ENCODE results near the gene PLA2G4A.

Gene PLA2G4A

DNA sequence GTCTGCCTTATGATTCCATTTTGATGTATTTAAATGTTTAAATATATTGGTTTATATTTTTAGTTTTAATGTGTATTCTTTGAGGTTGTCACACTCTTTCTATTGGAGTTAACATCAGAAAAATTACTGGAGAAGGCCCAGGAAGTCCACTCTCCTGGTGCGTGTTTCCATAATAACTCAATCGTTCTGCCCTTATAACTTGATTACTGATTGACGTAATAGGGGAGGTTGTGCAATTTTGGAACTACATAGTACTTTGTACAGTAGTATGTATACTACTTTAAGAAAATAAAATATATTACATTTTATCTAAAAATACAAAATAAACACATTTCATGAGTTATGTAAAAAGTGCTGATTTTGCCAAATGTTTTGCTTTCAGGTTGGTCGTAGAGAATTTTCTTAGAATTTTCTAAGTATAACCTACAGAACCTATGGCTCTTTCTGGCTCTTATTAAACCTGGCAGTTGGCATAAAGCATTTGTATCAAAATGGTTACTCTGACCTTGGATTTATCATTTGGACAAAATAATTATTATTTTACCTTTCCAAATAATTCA lies 5.7 kb downstream of the PLA2G4A start:
- DNase-seq (ENCODE audit: low read depth), result no peak

DNA sequence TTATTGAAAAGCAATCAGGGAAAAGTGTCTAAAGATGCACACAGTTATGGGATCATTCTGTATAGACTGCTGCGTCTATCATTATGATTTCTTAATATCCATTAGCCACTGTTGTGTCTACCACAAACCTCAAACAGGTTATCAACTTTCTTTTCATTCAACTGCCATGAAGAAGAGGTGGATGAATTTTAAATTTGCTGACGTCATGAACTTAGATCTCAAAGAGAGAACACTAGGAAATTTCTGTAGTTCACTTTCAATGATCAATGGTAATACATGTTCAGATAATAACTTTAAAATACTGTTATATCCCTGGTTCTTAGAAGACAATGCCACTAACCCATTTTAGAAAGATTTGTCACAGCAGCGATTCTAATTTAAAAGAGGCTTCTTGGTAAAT lies 6.7 kb downstream of the PLA2G4A start:
- no peak for DNase-seq (ENCODE audit: low read depth)

DNA sequence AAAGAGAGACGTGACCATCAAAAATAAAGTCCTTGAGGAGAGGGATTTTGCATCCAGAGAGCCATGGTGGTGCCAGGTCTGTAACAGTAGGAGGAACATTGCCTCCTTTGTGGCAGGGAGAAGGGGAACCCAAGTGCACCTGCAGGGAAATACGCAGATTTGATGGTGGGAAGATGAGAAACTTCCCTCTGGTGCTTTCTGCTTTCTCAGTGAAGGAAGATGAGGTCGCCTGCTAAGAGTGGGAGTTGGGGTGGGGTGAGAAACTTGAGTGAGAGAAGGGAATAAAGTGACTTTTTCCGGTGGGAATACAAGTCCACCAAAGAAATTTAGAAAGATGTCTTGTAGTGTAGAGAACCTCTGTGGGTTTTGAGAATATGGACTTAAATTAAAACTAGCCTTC lies 9.1 kb downstream of the PLA2G4A start:
- no peak for DNase-seq (ENCODE audit: low read depth)

DNA sequence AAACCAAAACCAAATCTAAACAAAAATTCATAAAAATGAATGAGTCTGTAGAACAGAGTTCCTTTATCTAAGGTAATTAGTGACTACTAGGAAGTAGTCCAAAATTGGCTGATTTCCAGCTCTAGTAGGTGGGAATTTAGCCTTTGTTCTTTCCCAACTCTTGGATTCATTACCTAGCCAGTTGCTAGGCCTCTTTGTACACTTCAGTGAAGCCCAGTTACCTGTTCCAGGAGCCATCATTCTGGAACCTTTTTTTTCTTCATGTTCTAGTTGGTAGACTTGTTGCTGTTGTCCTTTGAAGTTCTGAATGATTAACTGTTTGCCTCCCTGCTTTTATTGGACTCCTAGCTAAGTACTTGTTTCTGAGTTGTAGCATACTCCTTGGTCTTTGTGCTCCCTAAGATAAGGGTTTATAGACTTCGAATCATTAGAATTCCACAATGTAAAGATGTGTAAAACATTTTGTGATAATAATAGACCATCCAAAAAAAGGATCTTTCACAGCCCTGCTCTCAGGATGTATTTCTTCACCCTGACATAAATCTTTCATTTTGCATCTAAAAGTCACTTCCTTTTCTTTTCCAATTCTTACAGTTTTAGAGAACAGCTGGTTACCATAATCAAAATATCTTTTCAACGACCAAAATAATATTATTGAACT lies 9.8 kb downstream of the PLA2G4A start:
- DNase-seq (ENCODE audit: low read depth), result no peak

DNA sequence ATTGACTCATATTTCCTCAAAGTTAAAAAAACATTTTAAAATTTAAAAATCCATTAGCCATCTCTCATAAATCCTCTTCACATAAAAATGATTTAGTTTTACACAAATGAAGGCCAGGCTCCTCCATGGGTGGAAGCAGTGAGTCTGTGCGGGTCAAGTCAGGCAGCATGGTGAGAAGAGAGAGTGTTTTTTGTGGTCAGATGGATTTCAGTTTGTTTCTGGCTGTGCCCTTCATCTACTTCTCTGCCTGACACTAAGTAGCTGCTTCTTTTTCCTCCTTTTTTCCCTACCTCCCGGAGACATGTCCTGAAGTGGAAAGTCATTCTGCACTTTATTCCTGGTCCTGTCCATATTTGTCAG lies 10.3 kb downstream of the PLA2G4A start:
- no peak for DNase-seq (ENCODE audit: low read depth)

DNA sequence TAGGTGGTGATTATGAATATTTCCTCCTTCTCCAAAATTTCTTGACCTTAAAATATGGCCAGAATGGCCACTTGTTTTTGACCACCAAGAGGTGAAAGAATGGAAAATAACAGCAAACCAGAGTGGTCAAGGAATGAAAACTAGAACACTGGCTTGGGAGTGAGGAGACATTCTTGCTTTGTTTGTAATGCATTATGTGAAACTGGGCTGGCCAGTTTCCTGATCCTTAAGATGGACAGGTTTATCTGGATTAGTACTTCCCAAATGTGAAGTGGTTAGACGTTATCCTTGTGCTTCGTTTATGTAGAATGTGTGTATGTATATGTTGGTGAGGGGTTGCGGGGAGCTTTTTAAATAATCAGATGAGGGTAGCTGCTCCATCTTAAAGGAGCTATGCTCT lies 12.8 kb downstream of the PLA2G4A start:
- no peak for DNase-seq (ENCODE audit: low read depth)

DNA sequence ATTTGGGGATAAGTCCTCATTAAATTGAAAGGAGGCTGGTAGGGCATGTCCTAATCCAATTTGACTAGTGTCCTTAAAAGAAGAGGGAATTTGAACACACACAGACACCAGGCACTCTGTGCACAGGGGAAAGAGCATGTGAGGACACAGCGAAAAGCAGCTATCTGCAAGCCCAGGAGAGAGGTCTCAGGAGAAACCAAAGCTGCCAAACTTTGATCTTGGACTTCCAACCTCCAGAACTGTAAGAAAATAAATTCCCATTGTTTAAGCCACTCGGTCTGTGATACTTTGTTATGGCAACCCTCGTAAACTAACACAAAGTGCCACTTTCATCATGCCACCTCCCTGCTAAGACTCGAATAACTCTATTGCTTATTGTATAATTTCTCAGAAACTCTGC lies 13.8 kb downstream of the PLA2G4A start:
- DNase-seq (ENCODE audit: low read depth), result no peak

DNA sequence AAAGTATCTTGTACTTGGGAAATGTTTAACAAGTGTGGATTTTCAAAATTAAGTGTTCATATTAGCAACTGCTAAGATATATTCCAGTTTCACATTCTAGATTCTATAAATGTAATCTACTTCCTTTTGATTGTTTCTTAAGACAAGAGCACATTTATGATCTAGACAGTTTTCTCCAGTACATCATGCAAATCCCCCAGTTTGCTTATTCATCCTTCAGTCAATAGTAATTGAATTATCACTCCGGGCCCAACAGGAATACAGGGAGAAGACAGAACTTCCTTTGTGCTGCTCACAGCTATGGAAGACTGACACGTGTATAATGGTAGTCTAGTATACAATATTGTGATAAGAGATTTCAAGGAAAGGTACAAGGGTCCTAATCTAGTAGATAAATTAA lies 14.5 kb downstream of the PLA2G4A start:
- DNase-seq (ENCODE audit: low read depth), result no peak

DNA sequence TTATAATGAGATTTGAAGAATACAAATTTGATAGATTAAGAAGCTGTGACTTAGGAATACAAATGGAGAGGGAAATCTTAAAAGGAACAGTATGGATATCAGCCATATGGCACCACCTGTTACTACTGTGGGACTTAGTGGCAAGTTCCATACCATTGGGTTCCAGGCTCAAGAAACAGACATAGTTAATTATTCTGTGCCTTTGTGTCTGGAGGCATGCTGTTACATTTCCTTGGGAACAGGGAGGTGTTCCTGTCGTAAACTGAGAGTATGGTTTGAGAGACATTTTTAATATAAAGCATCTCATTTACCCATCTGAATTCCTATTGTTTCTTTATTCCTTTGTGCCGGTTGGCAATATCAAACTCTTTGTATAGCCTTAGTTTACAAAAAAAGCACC lies 15.2 kb downstream of the PLA2G4A start:
- DNase-seq (ENCODE audit: low read depth), result no peak

DNA sequence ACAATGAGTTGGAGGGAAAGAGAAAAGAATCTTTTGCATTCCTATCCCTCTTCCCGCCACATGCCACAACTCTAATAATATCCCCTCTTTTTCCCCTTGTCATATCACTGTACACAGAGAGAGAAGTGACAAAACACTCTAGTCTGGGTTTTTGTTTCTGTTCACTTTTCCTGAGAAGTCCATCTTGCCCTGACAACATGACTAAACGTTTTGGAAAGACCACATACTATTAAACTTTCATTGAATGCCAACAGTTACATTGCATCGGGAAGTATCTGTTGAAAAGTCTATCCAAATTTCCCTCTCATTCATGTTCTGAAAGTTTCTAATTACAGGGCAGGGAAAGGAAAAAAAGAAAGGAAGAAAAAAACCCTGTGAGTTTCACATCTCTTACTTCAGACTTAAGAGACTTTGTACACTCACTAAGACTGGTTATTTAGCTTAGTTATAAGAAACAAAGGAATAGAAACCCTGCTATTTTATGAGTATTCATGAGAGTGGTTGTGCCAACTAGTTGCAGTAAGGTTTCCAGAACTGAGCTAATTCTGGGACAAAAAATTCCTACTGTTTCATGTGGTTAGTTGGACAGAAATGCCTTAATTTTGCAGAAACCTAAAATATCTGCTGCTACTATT lies 16.9 kb downstream of the PLA2G4A start:
- no peak for DNase-seq (ENCODE audit: low read depth)

DNA sequence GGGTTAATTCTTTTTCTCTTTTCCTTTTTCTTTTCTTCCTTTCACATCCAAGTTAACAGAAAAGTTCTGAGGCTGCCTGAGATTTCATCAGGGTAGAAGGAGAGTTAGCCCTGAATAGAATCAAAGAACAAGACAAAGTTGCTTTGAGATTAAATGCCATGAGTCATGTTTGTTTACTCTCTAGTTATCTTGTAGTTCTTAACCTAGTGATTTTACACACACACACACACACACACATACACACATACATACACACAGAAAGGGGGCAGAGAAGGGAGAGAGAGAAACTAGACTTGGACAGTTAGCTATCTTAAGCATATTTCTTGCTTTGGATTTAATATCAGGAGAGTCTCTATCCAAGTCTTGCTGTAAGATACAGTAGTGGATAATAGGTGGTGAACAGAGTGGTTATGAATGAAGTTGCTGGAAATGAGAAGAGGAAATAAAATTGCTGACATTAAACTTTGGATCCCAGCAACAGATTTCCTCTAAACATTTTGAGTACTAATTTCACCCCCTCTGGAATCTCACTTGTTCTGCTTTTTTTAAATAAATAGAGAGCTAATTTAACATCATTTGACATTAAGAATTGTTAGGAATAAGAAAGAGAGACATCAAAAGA lies 19.9 kb downstream of the PLA2G4A start:
- no peak for DNase-seq (ENCODE audit: low read depth)

DNA sequence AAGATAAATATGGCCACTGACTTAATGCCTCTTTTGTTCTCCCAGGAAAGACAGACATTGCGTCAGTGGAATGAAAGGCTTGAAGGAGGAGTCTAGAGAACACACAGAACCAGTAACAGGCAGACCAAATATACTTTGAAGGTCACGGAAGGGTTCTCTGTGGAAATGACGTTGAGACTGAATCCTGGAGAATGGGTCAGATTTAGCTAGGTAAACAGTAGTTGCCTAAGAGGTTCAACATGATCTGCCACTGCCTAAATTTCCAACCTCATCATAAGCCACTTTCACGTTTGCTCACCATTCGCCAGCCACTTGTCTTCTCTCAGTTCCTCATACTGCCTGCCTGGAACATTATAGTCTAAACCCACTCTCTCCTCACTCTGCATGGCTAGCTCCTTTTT lies 20.5 kb downstream of the PLA2G4A start:
- no peak for DNase-seq (ENCODE audit: low read depth)

DNA sequence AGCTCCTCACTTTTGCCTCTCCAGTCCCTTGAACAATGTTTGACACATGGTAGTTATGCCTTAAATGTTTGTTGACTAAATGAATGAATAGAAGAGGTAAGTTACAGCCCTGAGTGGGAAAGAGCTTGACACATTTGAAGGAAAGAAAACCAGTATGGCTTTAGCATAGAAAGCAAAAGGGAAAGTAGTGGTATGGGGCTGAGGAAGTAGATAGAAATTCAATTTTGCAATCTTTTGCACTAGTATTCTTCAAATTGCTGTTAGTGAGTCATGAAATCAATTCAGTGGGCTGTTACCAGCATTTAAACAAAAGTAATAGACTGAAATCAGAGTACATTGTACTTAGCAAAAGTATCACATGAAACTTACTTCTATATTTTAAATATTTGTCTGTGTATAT lies 21.1 kb downstream of the PLA2G4A start:
- DNase-seq (ENCODE audit: low read depth), result no peak

DNA sequence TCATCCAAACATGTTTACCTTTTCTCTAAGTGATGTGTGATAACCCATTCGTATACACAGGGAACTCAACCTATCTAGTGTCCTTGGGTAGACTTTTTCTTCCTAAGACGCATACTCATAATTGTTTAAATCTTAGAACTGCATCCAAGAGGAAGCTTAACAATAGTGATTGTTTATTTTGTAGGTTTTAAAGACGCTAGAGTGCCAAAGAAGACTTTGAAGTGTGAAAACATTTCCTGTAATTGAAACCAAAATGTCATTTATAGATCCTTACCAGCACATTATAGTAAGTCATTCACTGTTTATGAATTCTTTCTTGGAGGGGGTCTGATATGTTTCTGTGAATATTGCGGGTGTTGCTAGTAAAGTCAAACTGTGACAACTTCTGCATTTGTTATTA lies 25.4 kb downstream of the PLA2G4A start:
- DNase-seq (ENCODE audit: low read depth), result no peak

DNA sequence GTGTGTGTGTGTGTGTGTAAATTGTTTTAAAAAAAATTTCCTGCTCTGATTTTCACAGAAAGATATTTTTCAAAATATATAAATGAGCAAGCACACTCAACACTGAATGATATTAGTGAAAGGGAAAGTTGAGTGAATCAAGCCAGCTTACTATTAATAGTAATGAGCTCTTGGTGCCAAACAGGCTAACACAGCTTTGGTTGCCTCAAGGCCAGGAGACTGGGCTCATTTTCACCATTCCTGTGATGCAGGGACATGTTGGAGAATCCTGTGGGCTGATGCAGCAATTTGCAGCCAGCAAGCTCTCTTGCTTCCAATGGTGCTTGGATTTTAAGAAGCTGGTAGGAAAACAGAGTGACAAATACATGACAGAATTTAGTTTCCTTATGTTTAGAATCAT lies 30.2 kb downstream of the PLA2G4A start:
- DNase-seq (ENCODE audit: low read depth), result peak; percentile 24

DNA sequence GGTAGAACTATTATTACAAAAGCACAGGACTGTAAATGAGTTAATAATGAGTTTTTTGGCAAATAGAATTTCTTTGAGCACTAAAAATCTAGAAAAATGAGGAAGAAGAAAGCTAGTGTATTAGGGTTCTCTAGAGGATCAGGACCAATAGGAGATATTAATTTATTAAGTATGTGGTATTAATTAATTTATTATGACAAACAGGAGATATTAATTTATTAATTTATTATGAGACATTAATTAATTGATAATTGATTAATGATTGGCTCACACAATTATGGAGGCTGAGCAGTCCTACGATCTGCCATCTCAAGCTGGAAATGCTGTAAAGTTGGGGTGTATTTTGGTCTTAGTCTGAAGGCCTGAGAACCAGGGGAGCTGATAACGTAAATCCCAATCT lies 31.2 kb downstream of the PLA2G4A start:
- no peak for DNase-seq (ENCODE audit: low read depth)

DNA sequence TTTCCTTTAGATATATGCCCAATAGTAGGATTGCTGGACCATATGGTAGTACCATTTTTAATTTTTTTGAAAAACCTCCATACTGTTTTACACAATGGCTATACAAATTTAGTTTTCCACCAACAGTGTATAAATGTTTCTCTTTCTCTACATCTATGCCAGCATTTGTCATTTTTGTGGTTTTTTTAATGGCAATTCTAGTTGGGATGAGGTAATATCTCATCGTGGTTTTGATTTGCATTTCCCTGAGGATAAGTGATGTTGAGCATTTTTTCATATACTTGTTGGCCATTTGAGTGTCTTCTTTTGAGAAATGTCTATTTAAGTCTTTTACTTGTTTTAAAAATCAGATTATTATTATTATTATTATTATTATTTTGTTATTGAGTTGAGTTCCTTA lies 35.5 kb downstream of the PLA2G4A start:
- peak; percentile 39 for DNase-seq (ENCODE audit: low read depth)

DNA sequence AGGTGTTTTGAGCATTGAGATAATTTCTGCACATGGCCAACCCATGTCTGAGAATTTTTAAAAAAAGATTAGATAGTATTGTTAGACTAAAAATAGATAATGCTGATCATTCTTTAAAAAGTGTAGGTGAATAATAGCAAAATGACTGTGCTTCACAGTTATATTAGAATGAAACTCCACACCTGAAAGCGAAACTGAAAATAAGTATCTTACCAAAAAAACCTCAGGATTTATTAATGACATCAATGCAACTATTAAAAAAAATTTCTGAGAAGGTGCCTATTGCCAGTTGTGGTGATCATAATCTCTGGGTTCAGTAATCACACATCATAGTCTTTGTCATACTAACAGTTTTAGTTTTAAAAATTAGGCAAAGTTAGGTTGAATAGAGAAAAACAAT lies 36.5 kb downstream of the PLA2G4A start:
- no peak for DNase-seq (ENCODE audit: low read depth)

DNA sequence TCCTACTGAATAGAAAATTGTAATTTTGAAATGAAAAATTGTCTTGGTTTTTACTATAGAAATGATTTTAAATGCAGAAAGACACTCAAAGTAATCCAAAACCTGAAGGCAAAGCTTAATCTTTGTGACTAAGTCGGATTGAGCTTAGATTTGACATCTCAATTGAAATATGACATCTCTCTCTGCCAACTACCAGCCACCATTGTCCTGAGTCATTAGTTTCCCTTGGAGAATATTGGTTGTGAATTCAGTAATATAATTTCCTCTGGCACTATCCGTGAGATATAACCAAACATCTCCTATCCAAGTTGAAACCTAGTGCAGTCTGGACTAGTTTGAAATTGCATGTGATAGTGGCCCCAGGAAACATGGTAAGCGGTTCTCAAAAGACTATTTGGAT lies 37.1 kb downstream of the PLA2G4A start:
- DNase-seq (ENCODE audit: low read depth), result no peak

DNA sequence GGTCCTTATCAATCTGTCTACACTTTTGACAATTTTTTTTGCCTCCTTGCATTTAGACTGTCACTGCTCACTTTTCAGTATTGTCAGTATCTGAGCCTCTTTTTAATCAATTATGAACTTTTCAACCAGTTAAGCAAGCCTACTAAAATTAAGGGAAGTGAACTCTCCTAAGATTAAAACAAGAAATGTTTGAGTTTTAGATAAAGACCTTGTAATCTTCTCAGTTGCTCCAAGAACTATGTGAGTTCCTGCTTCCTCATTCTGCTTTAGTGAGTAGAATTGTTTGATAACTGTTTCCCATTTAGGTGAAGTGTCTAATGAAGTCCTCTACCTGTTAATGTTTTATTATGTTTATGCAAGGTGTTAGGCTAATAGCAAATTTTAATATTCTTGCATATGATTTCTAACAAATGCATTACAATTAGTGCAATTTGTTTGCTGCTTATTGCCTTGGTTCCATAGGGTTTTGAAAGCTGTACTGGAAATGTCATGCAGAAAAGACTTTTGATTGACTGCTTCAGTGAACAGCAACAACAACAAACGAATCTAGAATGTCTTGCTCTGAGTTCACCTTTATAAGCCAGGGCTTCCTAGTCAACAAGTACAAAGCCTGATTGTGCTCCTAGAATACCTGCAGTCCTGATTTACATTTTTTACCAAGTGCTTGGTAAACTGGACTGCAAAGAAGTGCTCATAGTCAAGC lies 40.9 kb downstream of the PLA2G4A start:
- DNase-seq (ENCODE audit: low read depth), result no peak

DNA sequence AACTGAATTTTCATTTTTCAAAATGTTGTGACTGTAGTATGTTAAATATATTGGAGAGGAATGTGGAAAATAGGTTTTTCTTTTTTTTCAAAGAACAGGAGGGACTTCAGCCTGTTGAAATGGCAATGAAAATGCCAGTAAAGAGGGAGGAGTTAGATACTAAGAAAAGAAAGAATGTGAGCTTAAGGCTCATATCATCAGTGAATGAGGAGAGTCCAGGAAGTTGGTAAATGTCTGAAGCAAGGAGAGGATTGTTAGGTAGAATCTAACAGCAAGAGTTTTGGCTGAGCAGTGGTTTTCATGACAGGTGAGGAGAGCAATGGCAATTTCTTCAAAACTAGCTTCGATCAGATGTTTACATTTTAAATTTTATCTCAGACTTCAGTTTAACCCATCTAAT lies 43.0 kb downstream of the PLA2G4A start:
- DNase-seq (ENCODE audit: low read depth), result no peak

DNA sequence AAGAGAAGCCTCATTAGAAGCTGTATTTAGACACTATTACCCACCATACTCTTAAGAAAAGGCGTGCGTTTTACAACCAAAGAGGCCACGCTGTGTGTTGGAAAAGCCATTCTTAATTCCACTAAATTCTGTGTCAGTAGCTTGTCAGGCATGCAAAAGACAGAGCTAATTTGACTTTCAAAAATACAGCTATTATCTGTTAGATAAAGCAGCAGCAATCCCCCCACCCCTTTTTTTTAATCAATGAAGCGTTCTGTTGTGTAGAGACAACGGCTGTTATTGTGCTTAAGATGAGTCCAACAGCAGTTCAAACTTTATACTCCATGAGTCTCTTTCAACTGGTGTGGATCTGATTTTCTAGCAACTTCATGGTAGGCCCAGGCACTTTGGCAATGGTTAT lies 43.5 kb downstream of the PLA2G4A start:
- DNase-seq (ENCODE audit: low read depth), result no peak

DNA sequence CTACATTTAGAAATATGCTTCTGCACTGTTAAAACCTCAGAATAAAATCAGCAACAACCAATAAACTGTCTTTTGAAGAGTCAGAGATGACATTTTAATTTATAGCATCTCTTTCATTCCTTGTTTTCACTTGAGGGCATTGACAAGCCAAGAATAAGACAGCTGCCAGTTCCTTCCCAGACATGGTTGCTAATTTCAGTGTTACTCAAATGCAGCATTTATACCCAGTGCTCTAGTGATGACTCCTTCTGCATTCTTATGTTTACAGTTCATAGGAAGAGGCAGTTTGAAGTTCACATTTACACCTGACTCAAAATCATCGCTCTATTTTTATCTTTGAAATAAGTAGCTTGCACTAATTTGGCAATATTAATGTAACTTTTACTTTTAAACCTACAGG lies 44.9 kb downstream of the PLA2G4A start:
- DNase-seq (ENCODE audit: low read depth), result no peak

Data from EH (cell line).